ENCODE measurements around the gene EXD3. TPM values are rescaled to one million over a fixed set of nuclear protein-coding genes. Genes with fewer than 3 reads are reported as not detected.
"Not testable (repeated sequence)": the region's sequence is repeated elsewhere in the genome, so short reads cannot be mapped to it uniquely, and the experiment has no call there.

EXD3 gene
- total RNA-seq, 1 donor from 2014 or later: 8.6 TPM

GRCh38 chr9:137454597-137455358, 31.8 kb upstream of the EXD3 start:
- Histone ChIP-seq H3K27me3 (ENCODE audit: control insufficient read depth, insufficient read depth, low read length) (no peaks in the 10 kb centered on the region), H3K36me3 (ENCODE audit: control insufficient read depth, insufficient read depth, low read length) (no peaks in the 10 kb centered on the region), H3K4me3 (ENCODE audit: low read depth, low read length) (peak overlapping the region; percentile 33)
- no peak for TF ChIP-seq CTCF (IDR thresholded peaks at IDR 0.05; ENCODE audit: insufficient read depth, low read length, poor library complexity, severe bottlenecking)
- DNase-seq (ENCODE audit: low read depth): no peak

DNA sequence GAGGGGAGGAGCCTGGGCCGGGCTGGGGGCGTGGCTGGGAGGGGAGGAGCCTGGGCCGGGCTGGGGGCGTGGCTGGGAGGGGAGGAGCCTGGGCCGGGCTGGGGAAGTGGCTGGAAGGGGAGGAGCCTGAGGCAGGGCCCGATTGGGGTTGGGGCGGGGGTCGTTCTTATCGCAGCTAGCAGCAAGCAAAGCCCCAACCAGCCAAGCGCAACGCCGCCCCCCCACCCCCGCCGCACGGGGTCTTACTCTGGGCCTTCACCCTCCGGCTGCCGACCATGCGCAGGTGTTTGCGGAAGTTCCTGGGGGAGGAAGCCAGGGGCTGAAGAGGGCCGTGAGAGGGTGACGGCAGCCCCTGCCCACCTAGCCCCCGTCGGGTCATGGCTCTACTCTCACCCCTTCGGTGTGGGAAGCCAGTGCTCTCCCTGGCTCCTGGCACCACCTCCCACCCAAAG, 31.2 kb upstream of the EXD3 start:
- no peak for TF ChIP-seq CTCF (IDR thresholded peaks at IDR 0.05; ENCODE audit: insufficient read depth, low read length, poor library complexity, severe bottlenecking)
- Histone ChIP-seq H3K36me3 (ENCODE audit: control insufficient read depth, insufficient read depth, low read length) (no peaks in the 10 kb centered on the region), H3K4me3 (ENCODE audit: low read depth, low read length) (peak overlapping the region; percentile 33), H3K27me3 (ENCODE audit: control insufficient read depth, insufficient read depth, low read length) (no peaks in the 10 kb centered on the region)
- DNase-seq (ENCODE audit: low read depth): no peak

DNA sequence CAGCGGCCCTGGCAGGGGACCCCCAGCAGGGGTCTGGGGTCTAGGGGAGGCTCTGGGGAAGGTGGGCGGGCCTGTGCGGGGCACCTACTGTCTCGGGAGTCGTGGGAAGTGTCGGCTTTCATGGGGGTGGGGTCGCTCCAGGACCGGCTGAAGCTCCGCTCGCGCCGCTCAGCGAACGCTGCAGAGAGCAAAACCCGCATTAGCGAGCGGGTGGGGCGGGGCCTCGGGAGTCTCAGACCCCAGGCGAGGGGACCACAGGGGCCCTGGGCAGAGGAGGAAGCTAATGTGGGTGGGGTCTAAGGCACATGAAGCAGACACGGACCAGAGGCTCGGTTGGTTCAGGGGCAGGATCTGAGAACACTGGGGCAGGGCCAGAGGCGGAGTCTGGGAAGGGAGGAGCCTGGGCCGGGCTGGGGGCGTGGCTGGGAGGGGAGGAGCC, 30.7 kb upstream of the EXD3 start:
- no peak for DNase-seq (ENCODE audit: low read depth)
- Histone ChIP-seq H3K4me3 (ENCODE audit: low read depth, low read length) (peak overlapping the region; percentile 29), H3K27me3 (ENCODE audit: control insufficient read depth, insufficient read depth, low read length) (no peaks in the 10 kb centered on the region), H3K36me3 (ENCODE audit: control insufficient read depth, insufficient read depth, low read length) (no peaks in the 10 kb centered on the region)
- no peak for TF ChIP-seq CTCF (IDR thresholded peaks at IDR 0.05; ENCODE audit: insufficient read depth, low read length, poor library complexity, severe bottlenecking)

DNA sequence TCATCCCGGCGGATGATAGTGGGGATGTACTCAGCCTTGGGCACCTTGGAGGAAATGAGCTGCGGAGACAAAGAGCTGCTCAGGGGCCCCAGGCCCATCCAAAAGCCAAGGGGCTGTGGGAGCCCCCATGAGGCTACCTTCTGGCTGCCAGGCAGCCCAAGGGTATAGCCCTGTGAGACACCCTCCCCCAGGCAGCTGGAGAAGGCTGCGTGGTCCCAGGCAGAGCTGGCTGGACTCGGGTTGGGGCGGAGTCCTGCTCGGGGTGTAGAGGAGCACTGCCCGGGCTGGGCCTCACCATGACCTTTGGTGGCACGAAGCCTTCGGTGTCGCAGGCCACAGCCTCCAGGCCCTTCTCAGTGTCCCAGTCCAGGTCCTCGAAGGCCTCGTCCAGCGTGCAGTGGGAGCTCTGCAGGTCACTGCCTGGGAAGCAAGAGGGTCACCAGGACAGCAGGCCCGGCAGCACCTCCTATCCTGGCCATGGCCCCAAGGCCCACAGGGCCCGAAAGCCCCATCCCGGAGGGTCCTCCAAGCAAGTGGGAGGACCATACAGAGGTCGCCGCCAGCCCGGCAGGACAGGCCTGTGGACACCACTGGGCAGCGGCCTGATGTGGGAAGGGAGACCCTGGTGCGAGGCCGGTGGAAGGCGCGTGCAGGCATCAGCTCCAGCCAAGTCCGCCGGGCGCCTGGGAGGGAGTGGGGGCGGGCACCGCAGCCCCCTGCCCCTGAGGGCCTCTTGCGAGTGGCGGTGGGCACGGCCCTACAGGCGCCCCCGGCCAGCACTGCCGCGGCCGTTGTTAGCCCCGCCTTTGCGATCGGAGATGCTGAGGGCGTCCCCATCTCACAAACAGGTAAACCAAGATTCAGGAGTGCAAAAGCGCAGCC, 30.0 kb upstream of the EXD3 start:
- Histone ChIP-seq H3K4me3 (ENCODE audit: low read depth, low read length) (no peak overlapping the region), H3K27me3 (ENCODE audit: control insufficient read depth, insufficient read depth, low read length) (no peaks in the 10 kb centered on the region), H3K36me3 (ENCODE audit: control insufficient read depth, insufficient read depth, low read length) (no peaks in the 10 kb centered on the region)
- TF ChIP-seq CTCF (IDR thresholded peaks at IDR 0.05; ENCODE audit: insufficient read depth, low read length, poor library complexity, severe bottlenecking): no peak
- no peak for DNase-seq (ENCODE audit: low read depth)

GRCh38 chr9:137452006-137452760, 29.2 kb upstream of the EXD3 start:
- DNase-seq (ENCODE audit: low read depth): no peak
- H3K27me3 ChIP-seq (ENCODE audit: control insufficient read depth, insufficient read depth, low read length): no peaks in the 10 kb centered on the region
- no peaks in the 10 kb centered on the region for H3K36me3 ChIP-seq (ENCODE audit: control insufficient read depth, insufficient read depth, low read length)
- TF ChIP-seq CTCF (IDR thresholded peaks at IDR 0.05; ENCODE audit: insufficient read depth, low read length, poor library complexity, severe bottlenecking): no peak
- H3K4me3 ChIP-seq (ENCODE audit: low read depth, low read length): no peak overlapping the region

- H3K36me3 ChIP-seq (ENCODE audit: control insufficient read depth, insufficient read depth, low read length): not testable (repeated sequence)
These were observed 28.5 kb upstream of the EXD3 start for GRCh38 chr9:137451264-137452005.

DNA sequence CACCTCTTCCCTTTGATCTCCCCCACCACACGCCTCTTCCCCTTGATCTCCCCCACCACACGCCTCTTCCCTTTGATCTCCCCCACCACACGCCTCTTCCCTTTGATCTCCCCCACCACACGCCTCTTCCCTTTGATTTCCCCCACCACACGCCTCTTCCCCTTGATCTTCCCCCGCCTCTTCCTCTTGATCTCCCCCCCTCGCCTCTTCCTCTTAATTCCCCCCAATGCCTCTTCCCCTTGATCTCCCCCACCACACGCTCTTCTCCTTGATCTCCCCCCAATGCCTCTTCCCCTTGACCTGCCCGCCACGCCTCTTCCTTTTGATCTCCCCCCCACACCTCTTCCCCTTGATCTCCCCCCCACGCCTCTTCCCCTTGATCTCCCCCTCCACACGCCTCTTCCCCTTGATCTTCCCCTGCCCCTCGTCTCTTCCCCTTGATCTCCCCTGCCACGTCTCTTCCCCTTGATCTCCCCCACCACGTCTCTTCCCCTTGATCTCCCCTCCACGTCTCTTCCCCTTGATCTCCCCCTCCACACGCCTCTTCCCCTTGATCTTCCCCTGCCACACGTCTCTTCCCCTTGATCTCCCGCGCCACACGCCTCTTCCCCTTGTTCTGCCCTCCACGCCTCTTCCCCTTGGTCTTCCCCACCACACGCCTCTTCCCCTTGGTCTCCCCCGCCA, 27.7 kb upstream of the EXD3 start:
- not testable (repeated sequence) for H3K4me3 ChIP-seq (ENCODE audit: low read depth, low read length); H3K27me3 ChIP-seq (ENCODE audit: control insufficient read depth, insufficient read depth, low read length); H3K36me3 ChIP-seq (ENCODE audit: control insufficient read depth, insufficient read depth, low read length); DNase-seq (ENCODE audit: low read depth)

More at GRCh38 chr9:137451264-137452005, 28.5 kb upstream of the EXD3 start:
- DNase-seq (ENCODE audit: low read depth); H3K4me3 ChIP-seq (ENCODE audit: low read depth, low read length); H3K27me3 ChIP-seq (ENCODE audit: control insufficient read depth, insufficient read depth, low read length): not testable (repeated sequence)
